Measurements from ENCODE around the gene CSMD2.

CSMD2 gene

GRCh38 chr1:33713058-33713877 lies 451.8 kb downstream of the CSMD2 start:
- FAIRE-seq (no peak), DNase-seq (ENCODE audit: insufficient read length, low spot score) (no peak)
- TF ChIP-seq CTCF (IDR thresholded peaks at IDR 0.05; ENCODE audit: insufficient read depth, missing control alignments), result no peak

- no peak for FAIRE-seq
- TF ChIP-seq CTCF (IDR thresholded peaks at IDR 0.05; ENCODE audit: insufficient read depth, missing control alignments), result no peak
- DNase-seq (ENCODE audit: insufficient read length, low spot score), result no peak
Measured at GRCh38 chr1:33712186-33712585, 452.8 kb downstream of the CSMD2 start.

- no peak for TF ChIP-seq CTCF (IDR thresholded peaks at IDR 0.05; ENCODE audit: insufficient read depth, missing control alignments)
- DNase-seq (ENCODE audit: insufficient read length, low spot score) (no peak), FAIRE-seq (no peak)
Measured at GRCh38 chr1:33711511-33711910, 453.5 kb downstream of the CSMD2 start.

GRCh38 chr1:33710967-33711366 lies 454.1 kb downstream of the CSMD2 start:
- TF ChIP-seq CTCF (IDR thresholded peaks at IDR 0.05; ENCODE audit: insufficient read depth, missing control alignments), result no peak
- DNase-seq (ENCODE audit: insufficient read length, low spot score) (no peak), FAIRE-seq (no peak)

- no peak for FAIRE-seq
- DNase-seq (ENCODE audit: insufficient read length, low spot score), result no peak
- TF ChIP-seq CTCF (IDR thresholded peaks at IDR 0.05; ENCODE audit: insufficient read depth, missing control alignments), result no peak
Measured at GRCh38 chr1:33709783-33710718, 455.0 kb downstream of the CSMD2 start.

GRCh38 chr1:33709174-33709782 lies 455.8 kb downstream of the CSMD2 start:
- no peak for TF ChIP-seq CTCF (IDR thresholded peaks at IDR 0.05; ENCODE audit: insufficient read depth, missing control alignments)
- DNase-seq (ENCODE audit: insufficient read length, low spot score) (no peak), FAIRE-seq (no peak)
